ENCODE data around the gene MAML3. TPM values are rescaled to one million over a fixed set of nuclear protein-coding genes. Genes with fewer than 3 reads are reported as not detected.

MAML3 gene
- total and polyA plus RNA-seq, 7 experiments from 2014 or later = 0.53 to 9.4 (median 3.3) TPM

GRCh38 chr4:140059159-140059558, 94.8 kb downstream of the MAML3 start:
- no peaks in the 10 kb centered on the region for H3K36me3 ChIP-seq (ENCODE audit: control insufficient read depth in 2 of 3, insufficient read depth in 3 of 3, low read length in 3 of 3)
- DNase-seq = no peak
- no peak overlapping the region for H3K4me3 ChIP-seq (ENCODE audit: low read length)
- Mint-ChIP-seq H3K27me3 (peaks cover 0 to 74% (median 8%) of the 10 kb centered on the region in 5 donors), H3K4me1 (peaks cover 13 to 46% (median 42%) of the 10 kb centered on the region in 7 donors), H3K4me3 (no peak overlapping the region), H3K27ac (peak overlapping the region in 1 of 9 donors; percentile 25), H3K36me3 (no peaks in the 10 kb centered on the region), H3K9me3 (no peaks in the 10 kb centered on the region)
- ChIA-PET CTCF (interaction anchor here (0.7 kb wide), 3 partner anchors 11 to 194 kb away, joined by 3 to 4 read pairs (median 3); no protein-coding TSS in a partner anchor), POLR2A (interaction anchor here (0.6 to 1.0 kb wide), 2 partner anchors 12 to 17 kb away, joined by 3 read pairs; no protein-coding TSS in a partner anchor)
- no peak overlapping the region for H3K27ac ChIP-seq (ENCODE audit: low read depth, low read length)
- ATAC-seq = no peak
- H3K9me3 ChIP-seq (ENCODE audit: control insufficient read depth in 2 of 3, low read length in 3 of 3) = no peaks in the 10 kb centered on the region
- H3K27me3 ChIP-seq (ENCODE audit: control insufficient read depth in 2 of 2, insufficient read depth in 2 of 2, low read length in 2 of 2) = no peaks in the 10 kb centered on the region
- peaks cover 0 to 9% of the 10 kb centered on the region in 2 donors for H3K4me1 ChIP-seq (ENCODE audit: control insufficient read depth in 2 of 2, insufficient read depth in 2 of 2, low read length in 2 of 2)
- intact Hi-C loops (cut with micrococcal nuclease) = no loop called here

DNA sequence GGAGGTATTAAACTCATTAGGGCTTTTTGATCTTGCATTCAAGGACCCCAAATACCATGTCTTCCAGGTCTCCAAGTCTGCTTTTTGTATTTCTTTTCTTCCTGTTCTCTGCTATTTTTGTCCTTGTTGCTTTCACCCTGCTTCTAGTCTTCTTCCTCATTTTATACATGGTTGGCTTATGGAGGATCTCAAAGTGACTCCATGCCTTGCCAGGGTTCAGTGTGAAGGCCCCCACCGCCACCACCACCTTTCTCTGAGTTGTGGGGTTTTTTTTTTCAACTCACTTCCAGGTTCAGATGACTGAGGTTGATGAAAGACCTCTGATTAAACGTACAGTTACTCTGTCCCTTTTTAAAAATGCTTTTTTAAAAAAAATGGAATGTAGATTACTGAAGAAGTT, 96.3 kb downstream of the MAML3 start:
- H3K4me3 Mint-ChIP-seq = no peak overlapping the region
- POLR2A ChIA-PET = no interaction called here

DNA sequence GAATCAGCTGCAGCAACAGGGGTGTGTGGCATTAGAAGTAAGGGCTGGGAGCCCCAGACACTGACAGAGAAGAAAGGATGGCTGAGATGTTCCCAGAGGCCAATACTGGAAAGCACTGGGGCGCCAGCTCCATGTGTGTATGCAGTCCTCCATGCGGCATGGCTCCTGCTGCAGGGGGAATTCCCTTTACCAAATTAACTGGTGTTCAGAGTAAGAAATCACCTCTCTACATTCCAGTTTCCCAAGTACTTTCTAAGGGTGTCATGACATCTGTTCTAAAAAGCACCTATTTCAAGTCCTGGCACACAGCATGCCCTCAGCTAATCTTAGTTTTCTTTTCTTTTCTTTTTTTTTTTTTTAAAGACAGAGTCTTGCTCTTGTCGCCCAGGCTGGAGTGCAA, 98.0 kb downstream of the MAML3 start:
- Mint-ChIP-seq H3K36me3 (no peaks in the 10 kb centered on the region), H3K9me3 (no peaks in the 10 kb centered on the region), H3K4me1 (peaks cover 14 to 56% (median 46%) of the 10 kb centered on the region in 7 donors), H3K27me3 (peaks cover 0 to 67% (median 8%) of the 10 kb centered on the region in 5 donors), H3K27ac (peak overlapping the region in 5 of 9 donors; percentile 3 to 70 (median 23)), H3K4me3 (peak overlapping the region in 8 of 10 donors; percentile 1 to 60 (median 45))
- no peak overlapping the region for H3K4me3 ChIP-seq (ENCODE audit: low read length)
- no peak overlapping the region for H3K27ac ChIP-seq (ENCODE audit: low read depth, low read length)
- no peaks in the 10 kb centered on the region for H3K27me3 ChIP-seq (ENCODE audit: control insufficient read depth in 2 of 2, insufficient read depth in 2 of 2, low read length in 2 of 2)
- H3K4me1 ChIP-seq (ENCODE audit: control insufficient read depth in 2 of 2, insufficient read depth in 2 of 2, low read length in 2 of 2) = peaks cover 0 to 5% of the 10 kb centered on the region in 2 donors
- H3K36me3 ChIP-seq (ENCODE audit: control insufficient read depth in 2 of 3, insufficient read depth in 3 of 3, low read length in 3 of 3) = no peaks in the 10 kb centered on the region
- CTCF ChIA-PET = interaction anchor here (0.6 to 0.7 kb wide), 2 partner anchors 76 to 97 kb away, joined by 3 to 4 read pairs; no protein-coding TSS in a partner anchor
- DNase-seq (no peak), ATAC-seq (peak; percentile 24)
- POLR2A ChIA-PET = no interaction called here
- intact Hi-C loops (cut with micrococcal nuclease) = no loop called here
- H3K9me3 ChIP-seq (ENCODE audit: control insufficient read depth in 2 of 3, low read length in 3 of 3) = no peaks in the 10 kb centered on the region

More for the DNA sequence above, 96.3 kb downstream of the MAML3 start:
- intact Hi-C loops (cut with micrococcal nuclease) = no loop called here
- Mint-ChIP-seq H3K36me3 (no peaks in the 10 kb centered on the region), H3K4me1 (peaks cover 19 to 59% (median 50%) of the 10 kb centered on the region in 7 donors), H3K27ac (peak overlapping the region in 1 of 9 donors; percentile 20), H3K27me3 (peaks cover 0 to 73% (median 8%) of the 10 kb centered on the region in 5 donors), H3K9me3 (no peaks in the 10 kb centered on the region)
- no peaks in the 10 kb centered on the region for H3K9me3 ChIP-seq (ENCODE audit: control insufficient read depth in 2 of 3, low read length in 3 of 3)
- CTCF ChIA-PET = no interaction called here
- H3K27ac ChIP-seq (ENCODE audit: low read depth, low read length) = no peak overlapping the region
- DNase-seq = no peak
- H3K4me1 ChIP-seq (ENCODE audit: control insufficient read depth in 2 of 2, insufficient read depth in 2 of 2, low read length in 2 of 2) = peaks cover 0 to 9% of the 10 kb centered on the region in 2 donors
- ATAC-seq = peak; percentile 23
- H3K36me3 ChIP-seq (ENCODE audit: control insufficient read depth in 2 of 3, insufficient read depth in 3 of 3, low read length in 3 of 3) = no peaks in the 10 kb centered on the region
- no peak overlapping the region for H3K4me3 ChIP-seq (ENCODE audit: low read length)
- no peaks in the 10 kb centered on the region for H3K27me3 ChIP-seq (ENCODE audit: control insufficient read depth in 2 of 2, insufficient read depth in 2 of 2, low read length in 2 of 2)

GRCh38 chr4:140054861-140055260, 99.1 kb downstream of the MAML3 start:
- Histone ChIP-seq H3K27ac (ENCODE audit: low read depth, low read length) (no peak overlapping the region), H3K4me3 (ENCODE audit: low read length) (no peak overlapping the region), H3K36me3 (ENCODE audit: control insufficient read depth in 2 of 3, insufficient read depth in 3 of 3, low read length in 3 of 3) (no peaks in the 10 kb centered on the region), H3K4me1 (ENCODE audit: control insufficient read depth in 2 of 2, insufficient read depth in 2 of 2, low read length in 2 of 2) (peaks cover 0 to 11% of the 10 kb centered on the region in 2 donors), H3K9me3 (ENCODE audit: control insufficient read depth in 2 of 3, low read length in 3 of 3) (no peaks in the 10 kb centered on the region), H3K27me3 (ENCODE audit: control insufficient read depth in 2 of 2, insufficient read depth in 2 of 2, low read length in 2 of 2) (no peaks in the 10 kb centered on the region)
- ChIA-PET POLR2A (no interaction called here), CTCF (interaction anchor here (0.8 to 1.0 kb wide), 2 partner anchors 13 to 96 kb away, joined by 3 read pairs; no protein-coding TSS in a partner anchor)
- Mint-ChIP-seq H3K4me1 (peaks cover 10 to 59% (median 44%) of the 10 kb centered on the region in 7 donors), H3K27ac (peak overlapping the region in 2 of 9 donors; percentile 45 to 62), H3K27me3 (peaks cover 0 to 67% (median 8%) of the 10 kb centered on the region in 5 donors), H3K9me3 (no peaks in the 10 kb centered on the region), H3K4me3 (peak overlapping the region in 3 of 10 donors; percentile 6 to 32 (median 11)), H3K36me3 (no peaks in the 10 kb centered on the region)
- intact Hi-C loops (cut with micrococcal nuclease) = no loop called here
- DNase-seq (no peak), ATAC-seq (no peak)

DNA sequence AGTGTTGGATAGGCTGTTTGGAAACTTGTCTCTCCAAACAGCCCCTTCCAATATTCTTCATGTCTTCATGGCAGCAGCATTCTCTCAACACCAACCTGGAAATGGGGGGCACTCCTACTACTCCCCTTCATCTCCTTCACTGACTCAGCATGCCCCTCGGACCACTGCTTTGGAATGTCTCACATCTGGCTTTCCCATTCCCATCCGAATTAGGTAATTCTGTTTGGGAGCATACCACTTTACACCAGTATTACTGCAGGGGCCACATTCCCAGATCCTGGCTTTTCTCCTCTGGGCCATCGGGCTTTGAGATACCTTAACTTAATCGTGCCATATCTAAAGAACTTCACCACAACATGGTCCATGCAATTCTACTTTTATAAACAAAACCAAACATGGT, 100.8 kb downstream of the MAML3 start:
- peak overlapping the region in 2 of 10 donors; percentile 8 to 64 for H3K4me3 Mint-ChIP-seq
- H3K27ac Mint-ChIP-seq = peak overlapping the region in 2 of 9 donors; percentile 35 to 48
- CTCF ChIA-PET = interaction anchor here (1.8 kb wide), 1 partner anchor 200 kb away, joined by 9 read pairs; no protein-coding TSS in a partner anchor
- H3K4me1 Mint-ChIP-seq = peaks cover 13 to 71% (median 52%) of the 10 kb centered on the region in 7 donors
- Histone ChIP-seq H3K9me3 (ENCODE audit: control insufficient read depth in 2 of 3, low read length in 3 of 3) (no peaks in the 10 kb centered on the region), H3K27me3 (ENCODE audit: control insufficient read depth in 2 of 2, insufficient read depth in 2 of 2, low read length in 2 of 2) (no peaks in the 10 kb centered on the region), H3K36me3 (ENCODE audit: control insufficient read depth in 2 of 3, insufficient read depth in 3 of 3, low read length in 3 of 3) (no peaks in the 10 kb centered on the region), H3K4me3 (ENCODE audit: low read length) (no peak overlapping the region), H3K27ac (ENCODE audit: low read depth, low read length) (no peak overlapping the region), H3K4me1 (ENCODE audit: control insufficient read depth in 2 of 2, insufficient read depth in 2 of 2, low read length in 2 of 2) (peaks cover 3 to 19% of the 10 kb centered on the region in 2 donors)
- DNase-seq = no peak
- no peaks in the 10 kb centered on the region for H3K36me3 Mint-ChIP-seq
- H3K9me3 Mint-ChIP-seq = peaks cover 0 to 1% (median 0%) of the 10 kb centered on the region in 11 donors
- peaks cover 0 to 68% (median 8%) of the 10 kb centered on the region in 5 donors for H3K27me3 Mint-ChIP-seq
- POLR2A ChIA-PET = interaction anchor here (1.6 kb wide), 1 partner anchor 9 kb away, joined by 3 read pairs; no protein-coding TSS in a partner anchor
- intact Hi-C loops (cut with micrococcal nuclease) = loop anchor here in 1 of 2 donors (2.0 kb wide), 1 partner anchor 18 kb away; no protein-coding TSS in a partner anchor
- ATAC-seq = no peak

- Histone ChIP-seq H3K4me1 (ENCODE audit: control insufficient read depth in 2 of 2, insufficient read depth in 2 of 2, low read length in 2 of 2) (peaks cover 3 to 19% of the 10 kb centered on the region in 2 donors), H3K27me3 (ENCODE audit: control insufficient read depth in 2 of 2, insufficient read depth in 2 of 2, low read length in 2 of 2) (no peaks in the 10 kb centered on the region), H3K4me3 (ENCODE audit: low read length) (no peak overlapping the region), H3K27ac (ENCODE audit: low read depth, low read length) (no peak overlapping the region), H3K9me3 (ENCODE audit: control insufficient read depth in 2 of 3, low read length in 3 of 3) (no peaks in the 10 kb centered on the region), H3K36me3 (ENCODE audit: control insufficient read depth in 2 of 3, insufficient read depth in 3 of 3, low read length in 3 of 3) (no peaks in the 10 kb centered on the region)
- Mint-ChIP-seq H3K27me3 (peaks cover 0 to 72% (median 8%) of the 10 kb centered on the region in 5 donors), H3K4me3 (no peak overlapping the region), H3K27ac (peak overlapping the region in 3 of 9 donors; percentile 20 to 60 (median 59)), H3K4me1 (peaks cover 7 to 67% (median 48%) of the 10 kb centered on the region in 7 donors), H3K9me3 (peaks cover 0 to 1% (median 0%) of the 10 kb centered on the region in 11 donors), H3K36me3 (no peaks in the 10 kb centered on the region)
- POLR2A ChIA-PET = interaction anchor here (0.6 to 1.6 kb wide), 6 partner anchors 11 to 194 kb away, joined by 3 to 6 read pairs (median 3); partner anchors contain the start of gene MAML3
- CTCF ChIA-PET = interaction anchor here (0.6 to 1.8 kb wide), 10 partner anchors 12 to 201 kb away, joined by 3 to 9 read pairs (median 4); no protein-coding TSS in a partner anchor
- DNase-seq (peak in 3 of 9 donors; percentile 26 to 49 (median 33)), ATAC-seq (no peak)
- intact Hi-C loops (cut with micrococcal nuclease) = loop anchor here (1.0 to 2.0 kb wide), 5 partner anchors 18 to 201 kb away; no protein-coding TSS in a partner anchor
These were observed 101.9 kb downstream of the MAML3 start for GRCh38 chr4:140052050-140052449.

All from naive thymus-derived CD4-positive, alpha-beta T cell (primary cell).